IMR-90 (cell line): ENCODE results near the gene UBE3C. TPM values are rescaled to one million over a fixed set of nuclear protein-coding genes. Genes with fewer than 3 reads are reported as not detected.

Source experiments
- ATAC-seq: fragments of 200-7000 bp; cut with Tn5 transposase; 2 replicates; pipeline ENCODE4 v1.9.1; 2020; ENCODE audit warnings: low read depth, mild to moderate bottlenecking, moderate library complexity
- BruUV-seq: library from RNA; stranded (reverse); fragments of 400-500 nt; replicated peaks from 2 replicates; lab custom pipeline; 2021; lab: Mats Ljungman, UMichigan
- CTCF ChIA-PET: fragments of 300-600 bp; formaldehyde crosslinking; extraction: SDS; loops from one replicate; lab custom pipeline; 2021; ENCODE audit warnings: antibody characterized with exemption; lab: Yijun Ruan, JAX
- POLR2A ChIA-PET: fragments of 300-600 bp; sonication (Branson Sonifier 250); formaldehyde crosslinking; loops from one replicate; lab custom pipeline; 2022; ENCODE audit warnings: antibody characterized with exemption; ENCODE audit not compliant: unreplicated experiment; lab: Charles Lee
- DNase-seq: peaks from one replicate; pipeline ENCODE4 v3.0.0; 2013
- H2AFZ ChIP-seq: replicated peaks from 2 replicates; pipeline ENCODE3; 2013; ENCODE audit warnings: low read length, mild to moderate bottlenecking; ENCODE audit not compliant: poor library complexity
- H2AK5ac ChIP-seq: 2 replicates; pipeline ENCODE4 v1.6.1; 2013; ENCODE audit warnings: low read depth, low read length, inconsistent platforms
- H2AK9ac ChIP-seq: replicated peaks from 2 replicates; pipeline ENCODE3; 2013; ENCODE audit warnings: mild to moderate bottlenecking, low read depth, low read length, moderate library complexity; ENCODE audit not compliant: poor library complexity
- H2BK120ac ChIP-seq: 2 replicates; pipeline ENCODE4 v1.6.1; 2013; ENCODE audit warnings: low read depth, low read length, inconsistent platforms
- H2BK15ac ChIP-seq: 3 replicates; pipeline ENCODE4 v1.6.1; 2013; ENCODE audit warnings: low read depth, low read length, inconsistent platforms
- H2BK20ac ChIP-seq: 2 replicates; pipeline ENCODE4 v1.6.1; 2013; ENCODE audit warnings: low read depth, mild to moderate bottlenecking, inconsistent platforms, low read length, moderate library complexity
- H2BK5ac ChIP-seq: 2 replicates; pipeline ENCODE4 v1.6.1; 2013; ENCODE audit warnings: mild to moderate bottlenecking, low read depth, low read length, inconsistent platforms; ENCODE audit not compliant: poor library complexity, severe bottlenecking
- H3K14ac ChIP-seq: replicated peaks from 2 replicates; pipeline ENCODE4 v1.6.1; 2013; ENCODE audit warnings: low read depth, low read length, inconsistent platforms
- H3K18ac ChIP-seq: 2 replicates; pipeline ENCODE4 v1.6.1; 2013; ENCODE audit warnings: low read depth, low read length, control low read depth
- H3K23ac ChIP-seq: 2 replicates; pipeline ENCODE4 v1.6.1; 2013; ENCODE audit warnings: low read depth, low read length, inconsistent platforms
- H3K27ac ChIP-seq: 2 replicates; pipeline ENCODE4 v1.5.1; 2013; ENCODE audit warnings: mild to moderate bottlenecking, control low read depth, low read length; ENCODE audit not compliant: insufficient read depth
- H3K27me3 ChIP-seq: 2 replicates; pipeline ENCODE4 v1.6.1; 2013; ENCODE audit warnings: low read length; ENCODE audit not compliant: control insufficient read depth, insufficient read depth
- H3K36me3 ChIP-seq: 2 replicates; pipeline ENCODE4 v1.6.1; 2013; ENCODE audit warnings: low read length, mixed read lengths; ENCODE audit not compliant: control insufficient read depth, insufficient read depth
- H3K4ac ChIP-seq: 2 replicates; pipeline ENCODE4 v1.6.1; 2013; ENCODE audit warnings: low read depth, low read length, inconsistent platforms
- H3K4me1 ChIP-seq: 2 replicates; pipeline ENCODE4 v1.6.1; 2013; ENCODE audit warnings: low read length, mixed read lengths; ENCODE audit not compliant: control insufficient read depth, insufficient read depth
- H3K4me2 ChIP-seq: 2 replicates; pipeline ENCODE4 v1.6.1; 2013; ENCODE audit warnings: low read depth, mild to moderate bottlenecking, control low read depth, low read length, moderate library complexity
- H3K4me3 ChIP-seq: 2 replicates; pipeline ENCODE4 v1.5.1; 2013; ENCODE audit warnings: low read depth, mild to moderate bottlenecking, control low read depth, low read length, moderate library complexity; ENCODE audit not compliant: insufficient read depth
- H3K56ac ChIP-seq: 2 replicates; pipeline ENCODE4 v1.6.1; 2013; ENCODE audit warnings: low read length, inconsistent platforms; ENCODE audit not compliant: insufficient read depth; ENCODE audit errors: extremely low read depth
- H3K79me1 ChIP-seq, 2 experiments: 2 replicates each; pipeline ENCODE4 v1.6.1; 2013; ENCODE audit warnings: low read length in 2 of 2, inconsistent platforms in 1 of 2, low read depth in 1 of 2
- H3K9ac ChIP-seq: 2 replicates; pipeline ENCODE4 v1.6.1; 2013; ENCODE audit warnings: low read depth, low read length, control low read depth
- H3K9me1 ChIP-seq: 2 replicates; pipeline ENCODE4 v1.6.1; 2013; ENCODE audit warnings: low read length, inconsistent platforms; ENCODE audit not compliant: insufficient read depth
- H3K9me3 ChIP-seq: 2 replicates; pipeline ENCODE4 v1.6.1; 2013; ENCODE audit warnings: low read length; ENCODE audit not compliant: control insufficient read depth, insufficient read depth
- H4K20me1 ChIP-seq: 2 replicates; pipeline ENCODE4 v1.6.1; 2013; ENCODE audit warnings: low read length, inconsistent platforms; ENCODE audit not compliant: insufficient read depth
- H4K5ac ChIP-seq: 2 replicates; pipeline ENCODE4 v1.6.1; 2013; ENCODE audit warnings: mild to moderate bottlenecking, low read depth, low read length, control low read depth
- H4K8ac ChIP-seq, 2 experiments: 2 replicates each; pipeline ENCODE4 v1.6.1; 2013; ENCODE audit warnings: low read depth in 2 of 2, low read length in 2 of 2, control low read depth in 1 of 2, inconsistent platforms in 1 of 2
- H4K91ac ChIP-seq: 2 replicates; pipeline ENCODE4 v1.6.1; 2013; ENCODE audit warnings: low read depth, low read length, inconsistent platforms; ENCODE audit not compliant: insufficient read depth
- BHLHE40 ChIP-seq: fragments of 150-350 bp; IDR thresholded peaks from 2 replicates; pipeline ENCODE4 v1.6.1; 2016; ENCODE audit warnings: mild to moderate bottlenecking, low read depth, low read length
- CEBPB ChIP-seq: IDR thresholded peaks from 2 replicates; pipeline ENCODE4 v1.6.1; 2012; ENCODE audit warnings: low read depth, low read length, improper control_type of control experiment
- CHD1 ChIP-seq: IDR thresholded peaks from 2 replicates; pipeline ENCODE4 v1.6.1; 2012; ENCODE audit warnings: low read depth, low read length, improper control_type of control experiment
- CTCF ChIP-seq: conservative IDR thresholded peaks from 2 replicates; pipeline ENCODE4 v1.5.1; 2012; ENCODE audit warnings: mild to moderate bottlenecking, low read depth, low read length, improper control_type of control experiment
- ELK1 ChIP-seq: fragments of 150-350 bp; IDR thresholded peaks from 2 replicates; pipeline ENCODE4 v1.6.1; 2016; ENCODE audit warnings: low read depth, mild to moderate bottlenecking, low read length, moderate library complexity, borderline replicate concordance
- FOS ChIP-seq: fragments of 150-350 bp; IDR thresholded peaks from 2 replicates; pipeline ENCODE4 v1.6.1; 2016; ENCODE audit warnings: low read depth, low read length
- MAFK ChIP-seq: IDR thresholded peaks from 2 replicates; pipeline ENCODE4 v1.6.1; 2012; ENCODE audit warnings: low read depth, low read length, improper control_type of control experiment
- NFE2L2 ChIP-seq: fragments of 150-350 bp; IDR thresholded peaks from 2 replicates; pipeline ENCODE4 v1.6.1; 2016; ENCODE audit warnings: low read depth, mild to moderate bottlenecking, low read length
- POLR2A ChIP-seq: IDR thresholded peaks from 2 replicates; pipeline ENCODE4 v1.6.1; 2012; ENCODE audit warnings: mild to moderate bottlenecking, low read depth, low read length
- RAD21 ChIP-seq: IDR thresholded peaks from 2 replicates; pipeline ENCODE4 v1.6.1; 2012; ENCODE audit warnings: low read length, improper control_type of control experiment
- RCOR1 ChIP-seq: IDR thresholded peaks from 2 replicates; pipeline ENCODE4 v1.6.1; 2012; ENCODE audit warnings: mild to moderate bottlenecking, low read length, improper control_type of control experiment; ENCODE audit not compliant: insufficient replicate concordance
- RFX5 ChIP-seq: IDR thresholded peaks from 2 replicates; pipeline ENCODE4 v1.8.0; 2012; ENCODE audit warnings: low read depth, mild to moderate bottlenecking, low read length, moderate library complexity
- SMC3 ChIP-seq: fragments of 150-350 bp; IDR thresholded peaks from 2 replicates; pipeline ENCODE4 v1.6.1; 2016; ENCODE audit warnings: low read depth, mild to moderate bottlenecking, antibody characterized with exemption, low read length, moderate library complexity
- WGBS, 2 experiments: methylation state at CpG; one replicate each; pipeline versions ENCODE4 v1.1.5 to v1.1.7; 2013; ENCODE audit warnings: missing lambda C conversion rate in 2 of 2; ENCODE audit not compliant: insufficient read length in 1 of 2; ENCODE audit errors: extremely low coverage in 2 of 2; 5-methylcytosine and 5-hydroxymethylcytosine counted together
- dilution Hi-C: fragments of 300-500 bp; cut with HindIII; formaldehyde crosslinking; loops from one replicate; pipeline ENCODE4 v1.14.3; 2018; ENCODE audit warnings: low sequenced_read_pairs; ENCODE audit not compliant: unreplicated experiment
- in situ Hi-C: fragments of 300-500 bp; cut with MboI; formaldehyde crosslinking; loops from 3 replicates; pipeline ENCODE4 v1.14.3; 2019; ENCODE audit warnings: low sequenced_read_pairs, inconsistent platforms, mixed read lengths
- intact Hi-C: fragments of 100-400 bp; cut with micrococcal nuclease; formaldehyde crosslinking; loops from 2 replicates; pipeline ENCODE4 v1.10.0; 2022
- polyA plus RNA-seq, 3 experiments: library from polyadenylated mRNA; depleted of rRNA; stranded (reverse); fragments of >200 nt; gene quantifications; 2 replicates each; pipeline ENCODE4 v1.2.3, GENCODE V29; 2012; ENCODE audit warnings: low replicate concordance in 1 of 3
- total RNA-seq: library from RNA; depleted of rRNA; stranded (reverse); fragments of >200 nt; gene quantifications from 2 replicates; pipeline ENCODE4 v1.2.3, GENCODE V29; 2012
- TF ChIP-seq, protein P1 (sequence below): fragments of 150-350 bp; IDR thresholded peaks from 2 replicates; pipeline ENCODE4 v1.6.1; 2017; ENCODE audit warnings: mild to moderate bottlenecking, antibody characterized with exemption, low read length, low read depth

The UBE3C gene
- total and polyA plus RNA-seq, 2 of the 4 experiments (the other 2 are of a cell fraction), result 43.0 to 60.6 TPM

GRCh38 chr7:157239571-157240270 is 101.0 kb downstream of the UBE3C start:
- Histone ChIP-seq H2BK20ac (no peak overlapping the region), H3K9ac (no peak overlapping the region), H4K8ac (no peak overlapping the region), H3K4me2 (no peak overlapping the region), H3K4ac (no peak overlapping the region), H3K27me3 (no peaks in the 10 kb centered on the region), H3K4me1 (no peaks in the 10 kb centered on the region), H2AK5ac (no peak overlapping the region), H4K91ac (no peak overlapping the region), H2AK9ac (no peak overlapping the region), H2BK5ac (no peak overlapping the region), H2BK120ac (no peak overlapping the region), H2BK15ac (no peak overlapping the region), H3K27ac (no peak overlapping the region), H2AFZ (no peak overlapping the region), H3K23ac (no peak overlapping the region), H4K20me1 (peaks cover 4% of the 10 kb centered on the region; the same call in 1 of the 2 replicates), H3K36me3 (peaks cover 19% of the 10 kb centered on the region), H3K4me3 (no peak overlapping the region), H3K56ac (no peak overlapping the region), H3K18ac (no peak overlapping the region), H4K5ac (no peak overlapping the region), H3K14ac (no peak overlapping the region), H3K9me3 (no peaks in the 10 kb centered on the region), H3K79me1 (peaks cover 14 to 57% of the 10 kb centered on the region in 2 experiments), H3K9me1 (peaks cover 8% of the 10 kb centered on the region)
- TF ChIP-seq RAD21 (no peak), CTCF (no peak), ELK1 (no peak), RFX5 (no peak), BHLHE40 (no peak), CHD1 (no peak), CEBPB (no peak), SMC3 (no peak), MAFK (no peak), POLR2A (no peak), RCOR1 (no peak), FOS (no peak), NFE2L2 (no peak)
- TF ChIP-seq, protein P1, sequence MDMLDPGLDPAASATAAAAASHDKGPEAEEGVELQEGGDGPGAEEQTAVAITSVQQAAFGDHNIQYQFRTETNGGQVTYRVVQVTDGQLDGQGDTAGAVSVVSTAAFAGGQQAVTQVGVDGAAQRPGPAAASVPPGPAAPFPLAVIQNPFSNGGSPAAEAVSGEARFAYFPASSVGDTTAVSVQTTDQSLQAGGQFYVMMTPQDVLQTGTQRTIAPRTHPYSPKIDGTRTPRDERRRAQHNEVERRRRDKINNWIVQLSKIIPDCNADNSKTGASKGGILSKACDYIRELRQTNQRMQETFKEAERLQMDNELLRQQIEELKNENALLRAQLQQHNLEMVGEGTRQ, result no peak
- in situ Hi-C loops (no loop called here), dilution Hi-C loops (no loop called here), intact Hi-C loops (no loop called here)
- WGBS, 2 experiments, result 80% methylated on average over 3 of the region's 10 CpGs; no CpG with 5 or more reads in 1 of the 2 experiments
- POLR2A ChIA-PET, result no interaction called here
- ATAC-seq (no peak), DNase-seq (no peak)
- CTCF ChIA-PET, result no interaction called here
- BruUV-seq, result no TSS peak
